Activated naive CD8-positive, alpha-beta T cell (primary cell): Measurements from ENCODE around the gene TUBGCP3.

ENCODE experiments used
- H3K27ac Mint-ChIP-seq: one replicate; pipeline ENCODE4 v1.8.0; 2021; ENCODE audit warnings: mixed read lengths
- H3K27me3 Mint-ChIP-seq: one replicate; pipeline ENCODE4 v1.8.0; 2021; ENCODE audit warnings: mixed read lengths
- H3K36me3 Mint-ChIP-seq: one replicate; pipeline ENCODE4 v1.8.0; 2021; ENCODE audit warnings: mixed read lengths
- H3K4me1 Mint-ChIP-seq: one replicate; pipeline ENCODE4 v1.8.0; 2021; ENCODE audit warnings: low read depth, mixed read lengths
- H3K4me3 Mint-ChIP-seq: one replicate; pipeline ENCODE4 v1.8.0; 2021; ENCODE audit warnings: mild to moderate bottlenecking, mixed read lengths
- H3K9me3 Mint-ChIP-seq: one replicate; pipeline ENCODE4 v1.8.0; 2021; ENCODE audit warnings: low read depth, mixed read lengths

Gene TUBGCP3

GRCh38 chr13:112454648-112455334, 133.2 kb downstream of the TUBGCP3 start:
- Mint-ChIP-seq H3K27ac (no peak overlapping the region), H3K27me3 (no peaks in the 10 kb centered on the region), H3K4me1 (no peaks in the 10 kb centered on the region), H3K9me3 (peaks cover 8% of the 10 kb centered on the region), H3K36me3 (no peaks in the 10 kb centered on the region), H3K4me3 (no peak overlapping the region)

- Mint-ChIP-seq H3K4me1 (no peaks in the 10 kb centered on the region), H3K27ac (no peak overlapping the region), H3K36me3 (no peaks in the 10 kb centered on the region), H3K9me3 (peaks cover 5% of the 10 kb centered on the region), H3K4me3 (no peak overlapping the region), H3K27me3 (no peaks in the 10 kb centered on the region)
Observed at GRCh38 chr13:112453874-112454647, 133.9 kb downstream of the TUBGCP3 start.

- Mint-ChIP-seq H3K9me3 (no peaks in the 10 kb centered on the region), H3K27me3 (no peaks in the 10 kb centered on the region), H3K4me1 (no peaks in the 10 kb centered on the region), H3K27ac (no peak overlapping the region), H3K4me3 (no peak overlapping the region), H3K36me3 (no peaks in the 10 kb centered on the region)
Observed at GRCh38 chr13:112453207-112453829, 134.6 kb downstream of the TUBGCP3 start.

GRCh38 chr13:112452380-112453206, 135.4 kb downstream of the TUBGCP3 start:
- no peak overlapping the region for H3K27ac Mint-ChIP-seq
- no peaks in the 10 kb centered on the region for H3K36me3 Mint-ChIP-seq
- H3K4me1 Mint-ChIP-seq, result no peaks in the 10 kb centered on the region
- no peak overlapping the region for H3K4me3 Mint-ChIP-seq
- no peaks in the 10 kb centered on the region for H3K27me3 Mint-ChIP-seq
- H3K9me3 Mint-ChIP-seq, result no peaks in the 10 kb centered on the region

GRCh38 chr13:112451512-112452379, 136.2 kb downstream of the TUBGCP3 start:
- Mint-ChIP-seq H3K27me3 (peaks cover 2% of the 10 kb centered on the region), H3K4me3 (no peak overlapping the region), H3K27ac (no peak overlapping the region), H3K4me1 (no peaks in the 10 kb centered on the region), H3K36me3 (no peaks in the 10 kb centered on the region), H3K9me3 (no peaks in the 10 kb centered on the region)

GRCh38 chr13:112450904-112451240, 137.1 kb downstream of the TUBGCP3 start:
- peaks cover 2% of the 10 kb centered on the region for H3K27me3 Mint-ChIP-seq
- no peak overlapping the region for H3K27ac Mint-ChIP-seq
- no peaks in the 10 kb centered on the region for H3K36me3 Mint-ChIP-seq
- H3K4me1 Mint-ChIP-seq, result no peaks in the 10 kb centered on the region
- H3K9me3 Mint-ChIP-seq, result no peaks in the 10 kb centered on the region
- H3K4me3 Mint-ChIP-seq, result no peak overlapping the region

- H3K27me3 Mint-ChIP-seq, result peaks cover 2% of the 10 kb centered on the region
- no peaks in the 10 kb centered on the region for H3K9me3 Mint-ChIP-seq
- no peak overlapping the region for H3K27ac Mint-ChIP-seq
- no peak overlapping the region for H3K4me3 Mint-ChIP-seq
- no peaks in the 10 kb centered on the region for H3K4me1 Mint-ChIP-seq
- H3K36me3 Mint-ChIP-seq, result no peaks in the 10 kb centered on the region
Observed at GRCh38 chr13:112450118-112450903, 137.6 kb downstream of the TUBGCP3 start.

GRCh38 chr13:112449545-112449930, 138.4 kb downstream of the TUBGCP3 start:
- peaks cover 2% of the 10 kb centered on the region for H3K27me3 Mint-ChIP-seq
- H3K27ac Mint-ChIP-seq, result no peak overlapping the region
- H3K4me3 Mint-ChIP-seq, result no peak overlapping the region
- no peaks in the 10 kb centered on the region for H3K36me3 Mint-ChIP-seq
- no peaks in the 10 kb centered on the region for H3K9me3 Mint-ChIP-seq
- H3K4me1 Mint-ChIP-seq, result no peaks in the 10 kb centered on the region

- Mint-ChIP-seq H3K27me3 (peaks cover 4% of the 10 kb centered on the region), H3K36me3 (no peaks in the 10 kb centered on the region), H3K27ac (no peak overlapping the region), H3K4me3 (no peak overlapping the region), H3K9me3 (no peaks in the 10 kb centered on the region), H3K4me1 (no peaks in the 10 kb centered on the region)
Observed at GRCh38 chr13:112448621-112449544, 139.1 kb downstream of the TUBGCP3 start.

GRCh38 chr13:112447761-112448603, 140.0 kb downstream of the TUBGCP3 start:
- Mint-ChIP-seq H3K27ac (no peak overlapping the region), H3K36me3 (no peaks in the 10 kb centered on the region), H3K4me1 (no peaks in the 10 kb centered on the region), H3K9me3 (no peaks in the 10 kb centered on the region), H3K4me3 (no peak overlapping the region), H3K27me3 (peaks cover 12% of the 10 kb centered on the region)

- H3K27me3 Mint-ChIP-seq, result peaks cover 12% of the 10 kb centered on the region
- H3K4me1 Mint-ChIP-seq, result no peaks in the 10 kb centered on the region
- H3K4me3 Mint-ChIP-seq, result no peak overlapping the region
- no peak overlapping the region for H3K27ac Mint-ChIP-seq
- no peaks in the 10 kb centered on the region for H3K9me3 Mint-ChIP-seq
- no peaks in the 10 kb centered on the region for H3K36me3 Mint-ChIP-seq
Observed at GRCh38 chr13:112447306-112447705, 140.6 kb downstream of the TUBGCP3 start.

- Mint-ChIP-seq H3K27me3 (peaks cover 13% of the 10 kb centered on the region), H3K9me3 (no peaks in the 10 kb centered on the region), H3K4me3 (no peak overlapping the region), H3K4me1 (no peaks in the 10 kb centered on the region), H3K27ac (no peak overlapping the region), H3K36me3 (no peaks in the 10 kb centered on the region)
Observed at GRCh38 chr13:112446867-112447266, 141.1 kb downstream of the TUBGCP3 start.
